Stomach (tissue), 9 donors: ENCODE measurements around the gene PRORP. TPM values are rescaled to one million over a fixed set of nuclear protein-coding genes. Genes with fewer than 3 reads are reported as not detected.

Experiments used
- DNase-seq, 2 donors: peaks; one replicate each; pipeline versions ENCODE4 v3.0.0 to v3.0.0-alpha.2; 2013 to 2019
- H3K27ac ChIP-seq, 5 donors: fragments of 200-600 bp in 4 of 5; sonication (generic) in 4 of 5; one replicate each; pipeline ENCODE4 v1.5.1; 2013 to 2019; ENCODE audit warnings: mild to moderate bottlenecking in 1 of 5, moderate library complexity in 1 of 5
- H3K27me3 ChIP-seq, 3 donors: fragments of 200-600 bp; sonication (generic); one replicate each; pipeline ENCODE4 v1.5.1; 2017 to 2019; ENCODE audit warnings: mixed run types in 1 of 3
- H3K36me3 ChIP-seq, 4 donors: fragments of 200-600 bp; sonication (generic); 1 replicate in 3 of 4; 2 replicates in 1 of 4; pipeline ENCODE4 v1.5.1; 2016 to 2019
- H3K4me1 ChIP-seq, 4 donors: fragments of 200-600 bp; sonication (generic); one replicate each; pipeline ENCODE4 v1.5.1; 2016 to 2019
- H3K4me3 ChIP-seq, 4 donors: fragments of 200-600 bp; sonication (generic) in 3 of 4; one replicate each; pipeline ENCODE4 v1.5.1; 2016 to 2019; ENCODE audit warnings: mild to moderate bottlenecking in 1 of 4
- H3K9me3 ChIP-seq, 4 donors: fragments of 200-600 bp; sonication (generic); one replicate each; pipeline ENCODE4 v1.5.1; 2016 to 2019
- EP300 ChIP-seq: sonication (generic); formaldehyde crosslinking; IDR thresholded peaks from one replicate; pipeline ENCODE4 v1.6.1; 2017; ENCODE audit warnings: antibody characterized with exemption
- POLR2A ChIP-seq, 4 donors: fragments of 450-650 bp; IDR thresholded peaks; one replicate each; pipeline ENCODE4 v1.6.1; 2016; ENCODE audit warnings: antibody characterized with exemption in 4 of 4, control low read depth in 2 of 4, mild to moderate bottlenecking in 1 of 4, moderate library complexity in 1 of 4
- POLR2AphosphoS5 ChIP-seq, 3 donors: sonication (generic); formaldehyde crosslinking; IDR thresholded peaks; one replicate each; pipeline ENCODE4 v1.6.1; 2016; ENCODE audit warnings: antibody characterized with exemption in 3 of 3
- WGBS, 5 donors: extraction: QIAGEN DNeasy Blood & Tissue Kit in 3 of 5; methylation state at CpG; one replicate each; pipeline versions ENCODE4 v1.1.5 to v1.1.7; 2013 to 2018; 5-methylcytosine and 5-hydroxymethylcytosine counted together
- intact Hi-C: fragments of 100-400 bp; cut with DNase I; formaldehyde crosslinking; loops from one replicate; pipeline ENCODE4 v1.15.1; 2023; ENCODE audit warnings: low total_unique reads
- polyA plus RNA-seq, 3 donors: library from polyadenylated mRNA; stranded (reverse); fragments of 200-250 nt; gene quantifications; one replicate each; pipeline ENCODE4 v1.2.3, GENCODE V29; 2013
- total RNA-seq, 5 donors: library from RNA; depleted of rRNA; stranded (reverse); fragments of >200 nt; gene quantifications; one replicate each; pipeline versions ENCODE4 v1.1.0 to v1.2.3, GENCODE V29; 2014 to 2016
- TF ChIP-seq, protein P1 (sequence below), 7 experiments: fragments of 450-650 bp in 4 of 7; fragments of 200-600 bp in 3 of 7; sonication (generic) in 3 of 7; IDR thresholded peaks; one replicate each; pipeline ENCODE4 v1.5.1; 2016 to 2019; ENCODE audit warnings: antibody characterized with exemption in 7 of 7, control low read depth in 2 of 7, mild to moderate bottlenecking in 1 of 7
- donor health status: healthy with polysubstance abuse.
- donor health status: Bipolar disorder and iron deficiency.
- donor health status: healthy.

PRORP gene
- total and polyA plus RNA-seq, 8 donors = 6.6 to 79.0 (median 39.4) TPM

DNA sequence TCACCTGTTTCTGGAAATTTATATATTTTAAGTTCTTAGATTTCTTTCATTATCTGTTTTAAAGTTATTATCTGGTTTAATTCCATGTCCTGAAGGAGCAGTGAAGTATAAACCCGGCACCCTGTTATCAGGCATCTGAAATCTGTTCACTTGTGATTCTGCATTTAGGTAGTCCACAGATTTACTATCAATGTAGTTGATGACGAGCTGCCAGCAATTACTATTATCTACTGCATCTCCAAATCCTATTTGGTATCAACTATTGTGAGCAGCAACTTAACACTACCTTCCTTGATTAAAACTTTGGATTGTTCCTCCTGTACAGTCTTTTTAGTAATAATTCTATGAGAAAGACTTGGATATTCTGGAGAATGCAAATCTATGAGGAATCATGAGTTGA, 36.1 kb downstream of the PRORP start:
- intact Hi-C loops = no loop called here
- H3K27me3 ChIP-seq = no peaks in the 10 kb centered on the region
- WGBS, 5 donors = 80 to 99% (median 86%) methylated on average over 2 of the region's 2 CpGs

DNA sequence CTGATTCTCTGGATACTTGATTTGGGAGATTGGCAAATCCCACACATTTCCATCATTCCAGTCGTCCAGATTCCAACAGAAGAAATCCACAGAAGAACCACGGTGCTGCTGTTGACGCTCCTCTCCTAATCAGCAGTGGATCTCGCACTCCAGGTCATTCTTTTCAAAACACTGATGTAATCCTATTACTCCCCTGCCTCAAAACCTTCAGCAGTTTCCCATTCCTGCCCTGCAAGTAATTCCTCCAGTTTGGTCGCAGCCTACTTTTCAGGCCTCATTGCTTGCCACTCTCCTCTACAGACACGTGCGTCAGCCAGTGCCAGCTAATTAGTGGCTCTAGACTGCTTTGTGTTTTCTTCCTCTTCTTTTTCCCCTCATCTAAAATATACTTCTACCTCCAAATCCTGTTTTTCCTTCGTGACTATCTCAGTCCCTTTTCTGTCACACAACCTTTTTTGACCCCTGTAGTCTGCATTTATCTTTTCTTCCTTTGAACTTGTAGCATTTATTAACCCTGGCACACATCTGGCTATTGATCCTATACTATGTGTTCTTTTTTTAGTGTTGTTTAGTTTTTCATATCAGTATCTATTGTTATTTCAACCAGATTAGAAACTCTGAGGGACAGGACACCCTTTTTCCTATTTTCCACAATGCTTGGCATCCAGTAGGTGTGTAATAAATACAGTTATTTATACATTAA, 36.8 kb downstream of the PRORP start:
- intact Hi-C loops = no loop called here
- Histone ChIP-seq H3K27me3 (no peaks in the 10 kb centered on the region), H3K4me3 (no peak overlapping the region), H3K4me1 (peaks cover 4 to 32% (median 8%) of the 10 kb centered on the region in 4 donors), H3K27ac (peak overlapping the region in 1 of 5 donors; percentile 24), H3K36me3 (peaks cover 0 to 21% (median 6%) of the 10 kb centered on the region in 4 donors), H3K9me3 (no peaks in the 10 kb centered on the region)
- no peak for DNase-seq
- WGBS, 5 donors = 78 to 87% (median 86%) methylated on average over 8 of the region's 8 CpGs
- no peak for TF ChIP-seq EP300
- no peak for TF ChIP-seq POLR2AphosphoS5 (IDR thresholded peaks at IDR 0.05)
- TF ChIP-seq, protein P1, sequence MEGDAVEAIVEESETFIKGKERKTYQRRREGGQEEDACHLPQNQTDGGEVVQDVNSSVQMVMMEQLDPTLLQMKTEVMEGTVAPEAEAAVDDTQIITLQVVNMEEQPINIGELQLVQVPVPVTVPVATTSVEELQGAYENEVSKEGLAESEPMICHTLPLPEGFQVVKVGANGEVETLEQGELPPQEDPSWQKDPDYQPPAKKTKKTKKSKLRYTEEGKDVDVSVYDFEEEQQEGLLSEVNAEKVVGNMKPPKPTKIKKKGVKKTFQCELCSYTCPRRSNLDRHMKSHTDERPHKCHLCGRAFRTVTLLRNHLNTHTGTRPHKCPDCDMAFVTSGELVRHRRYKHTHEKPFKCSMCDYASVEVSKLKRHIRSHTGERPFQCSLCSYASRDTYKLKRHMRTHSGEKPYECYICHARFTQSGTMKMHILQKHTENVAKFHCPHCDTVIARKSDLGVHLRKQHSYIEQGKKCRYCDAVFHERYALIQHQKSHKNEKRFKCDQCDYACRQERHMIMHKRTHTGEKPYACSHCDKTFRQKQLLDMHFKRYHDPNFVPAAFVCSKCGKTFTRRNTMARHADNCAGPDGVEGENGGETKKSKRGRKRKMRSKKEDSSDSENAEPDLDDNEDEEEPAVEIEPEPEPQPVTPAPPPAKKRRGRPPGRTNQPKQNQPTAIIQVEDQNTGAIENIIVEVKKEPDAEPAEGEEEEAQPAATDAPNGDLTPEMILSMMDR (IDR thresholded peaks at IDR 0.05) = no peak
- TF ChIP-seq POLR2A (IDR thresholded peaks at IDR 0.05) = no peak

More for the DNA sequence above, 36.1 kb downstream of the PRORP start:
- Histone ChIP-seq H3K9me3 (no peaks in the 10 kb centered on the region), H3K4me3 (no peak overlapping the region), H3K4me1 (peaks cover 4 to 32% (median 8%) of the 10 kb centered on the region in 4 donors), H3K27ac (no peak overlapping the region), H3K36me3 (peaks cover 0 to 18% (median 6%) of the 10 kb centered on the region in 4 donors)
- TF ChIP-seq POLR2A (IDR thresholded peaks at IDR 0.05) (no peak), EP300 (no peak), POLR2AphosphoS5 (IDR thresholded peaks at IDR 0.05) (no peak)
- TF ChIP-seq, protein P1 (IDR thresholded peaks at IDR 0.05) = no peak
- DNase-seq = no peak

DNA sequence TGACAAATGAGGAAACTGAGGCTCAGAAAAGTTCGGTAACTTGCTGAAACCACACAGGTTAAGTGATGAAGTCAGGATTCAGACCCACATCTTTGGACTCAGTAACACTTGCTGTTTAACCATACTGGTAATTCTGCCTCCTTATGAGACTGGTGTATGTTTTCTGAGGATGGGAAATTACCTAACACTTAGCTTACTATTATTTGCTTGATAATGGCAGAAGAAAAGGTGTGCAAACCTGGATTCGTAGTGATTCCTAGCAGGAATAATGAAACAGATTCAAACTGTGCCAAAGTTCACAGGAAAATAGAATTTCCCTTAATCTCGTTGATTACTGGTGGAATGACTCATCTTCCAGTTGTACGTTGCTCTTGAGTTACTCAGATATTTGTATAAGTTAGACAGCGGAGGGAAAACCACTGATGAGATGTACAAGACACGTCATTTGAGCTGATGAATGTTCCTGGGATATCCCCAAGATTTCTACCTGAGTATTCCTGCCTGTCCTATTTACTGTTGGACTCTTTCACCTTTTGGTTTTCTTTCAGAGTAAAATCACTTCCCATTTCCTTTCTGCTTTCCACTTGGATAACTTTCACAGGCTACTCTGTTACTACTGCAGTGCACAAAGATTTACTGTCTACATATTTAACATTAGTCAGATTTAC, 37.5 kb downstream of the PRORP start:
- H3K4me1 ChIP-seq = peaks cover 4 to 32% (median 8%) of the 10 kb centered on the region in 4 donors
- H3K9me3 ChIP-seq = no peaks in the 10 kb centered on the region
- H3K27ac ChIP-seq = peak overlapping the region in 1 of 5 donors; percentile 24
- H3K4me3 ChIP-seq = no peak overlapping the region
- no peaks in the 10 kb centered on the region for H3K27me3 ChIP-seq
- DNase-seq = peak in 1 of 2 donors; percentile 34
- intact Hi-C loops = no loop called here
- peaks cover 0 to 25% (median 8%) of the 10 kb centered on the region in 4 donors for H3K36me3 ChIP-seq
- WGBS, 5 donors = 38 to 57% (median 39%) methylated on average over 6 of the region's 6 CpGs
- TF ChIP-seq POLR2AphosphoS5 (IDR thresholded peaks at IDR 0.05) = peak in 2 of 3 donors; percentile 27 to 54
- TF ChIP-seq, protein P1 (IDR thresholded peaks at IDR 0.05) = no peak

DNA sequence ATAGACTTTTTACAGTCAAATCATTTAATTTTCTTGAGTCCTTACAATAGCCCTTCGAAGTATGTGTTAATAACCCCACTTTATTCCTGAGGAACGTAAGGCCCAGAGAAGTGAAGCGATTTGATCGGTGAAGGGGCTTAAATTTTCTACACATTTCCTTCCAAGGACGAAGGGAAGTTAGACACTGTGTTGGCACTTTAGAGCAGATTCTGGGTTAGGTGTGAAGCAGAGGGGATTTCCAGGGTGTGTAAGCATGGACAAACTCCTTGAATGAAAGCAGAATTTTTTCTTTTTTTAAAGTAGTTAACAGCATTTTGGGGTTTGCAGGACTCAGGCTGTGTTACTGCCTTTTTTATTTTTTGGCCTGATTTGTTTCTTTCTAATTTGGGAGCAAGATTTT, 38.9 kb downstream of the PRORP start:
- TF ChIP-seq POLR2AphosphoS5 (IDR thresholded peaks at IDR 0.05) (no peak), POLR2A (IDR thresholded peaks at IDR 0.05) (no peak), EP300 (no peak)
- TF ChIP-seq, protein P1 (IDR thresholded peaks at IDR 0.05) = no peak
- 63 to 86% (median 82%) methylated on average over 5 of the region's 5 CpGs for WGBS, 5 donors

More for the DNA sequence above, 38.9 kb downstream of the PRORP start:
- Histone ChIP-seq H3K9me3 (no peaks in the 10 kb centered on the region), H3K27ac (no peak overlapping the region), H3K36me3 (peaks cover 0 to 25% (median 8%) of the 10 kb centered on the region in 4 donors), H3K4me1 (peaks cover 0 to 21% (median 6%) of the 10 kb centered on the region in 4 donors), H3K4me3 (no peak overlapping the region), H3K27me3 (no peaks in the 10 kb centered on the region)
- intact Hi-C loops = no loop called here
- peak in 1 of 2 donors; percentile 17 for DNase-seq
